Endothelial cell of umbilical vein (primary cell): ENCODE measurements around the gene RAX. TPM values are rescaled to one million over a fixed set of nuclear protein-coding genes. Genes with fewer than 3 reads are reported as not detected.

Source experiments
- BruUV-seq: library from RNA; stranded (reverse); fragments of 400-500 nt; replicated peaks from 2 replicates; lab custom pipeline; 2021; lab: Mats Ljungman, UMichigan
- CTCF ChIA-PET: fragments of 300-600, 350-600 bp; sonication (Branson Sonifier 250); formaldehyde crosslinking; loops from one replicate; lab custom pipeline; 2021; ENCODE audit warnings: antibody characterized with exemption, inconsistent platforms; lab: Charles Lee
- POLR2A ChIA-PET: fragments of 300-600, 350-600 bp; sonication (Branson Sonifier 250); formaldehyde crosslinking; loops from one replicate; lab custom pipeline; 2021; ENCODE audit warnings: antibody characterized with exemption, inconsistent platforms; lab: Charles Lee
- DNase-seq: peaks from one replicate; pipeline ENCODE4 v3.0.0-alpha.2; 2011; ENCODE audit warnings: low read depth, low spot score
- FAIRE-seq: peaks from 2 replicates; lab custom pipeline; 2011; peaks lifted over from hg19 to GRCh38; lab: Jason Lieb, UNC
- H2AFZ ChIP-seq: 2 replicates; pipeline ENCODE4 v1.6.0; 2012; ENCODE audit warnings: low read depth, low read length, control low read depth, inconsistent platforms
- H3K27ac ChIP-seq: 2 replicates; pipeline ENCODE4 v1.5.1; 2011; ENCODE audit warnings: low read depth, mild to moderate bottlenecking, control low read depth, low read length, moderate library complexity; ENCODE audit not compliant: insufficient read depth
- H3K27me3 ChIP-seq, 2 experiments: 2 replicates each; pipeline versions ENCODE4 v1.6.0 to v1.6.1; 2011; ENCODE audit warnings: low read length in 2 of 2, mixed read lengths in 1 of 2; ENCODE audit not compliant: control insufficient read depth in 2 of 2, insufficient read depth in 2 of 2
- H3K36me3 ChIP-seq, 2 experiments: 2 replicates in 1 of 2; 3 replicates in 1 of 2; pipeline ENCODE4 v1.5.1; 2011; ENCODE audit warnings: low read length in 2 of 2, mild to moderate bottlenecking in 1 of 2, moderate library complexity in 1 of 2; ENCODE audit not compliant: control insufficient read depth in 2 of 2, insufficient read depth in 2 of 2; ENCODE audit errors: extremely low read depth in 1 of 2
- H3K4me1 ChIP-seq: 3 replicates; pipeline ENCODE4 v1.5.1; 2011; ENCODE audit warnings: mild to moderate bottlenecking, low read length; ENCODE audit not compliant: control insufficient read depth, insufficient read depth; ENCODE audit errors: extremely low read depth
- H3K4me2 ChIP-seq: 2 replicates; pipeline ENCODE4 v1.6.1; 2011; ENCODE audit warnings: low read length, control low read depth, mixed read lengths; ENCODE audit not compliant: insufficient read depth
- H3K4me3 ChIP-seq, 3 experiments: fragments of 200-600 bp in 1 of 3; sonication (generic), shearing (Covaris generic) in 1 of 3; replicated peaks in 1 of 3; 2 replicates each; pipeline ENCODE4 v1.5.1; 2011 to 2016; ENCODE audit warnings: control low read depth in 3 of 3, low read length in 3 of 3, mild to moderate bottlenecking in 2 of 3, inconsistent platforms in 1 of 3, low read depth in 1 of 3, moderate library complexity in 1 of 3; ENCODE audit not compliant: insufficient read depth in 1 of 3
- H3K79me2 ChIP-seq: 2 replicates; pipeline ENCODE4 v1.6.0; 2012; ENCODE audit warnings: low read length, inconsistent platforms; ENCODE audit not compliant: control insufficient read depth, insufficient read depth
- H3K9ac ChIP-seq: replicated peaks from 2 replicates; pipeline ENCODE3; 2011; ENCODE audit warnings: low read length, control low read depth; ENCODE audit not compliant: insufficient read depth; ENCODE audit errors: extremely low read depth
- H3K9me1 ChIP-seq: replicated peaks from 3 replicates; pipeline ENCODE4 v1.6.0; 2011; ENCODE audit warnings: mild to moderate bottlenecking, low read length; ENCODE audit not compliant: control insufficient read depth, insufficient read depth; ENCODE audit errors: extremely low read depth
- H3K9me3 ChIP-seq: replicated peaks from 2 replicates; pipeline ENCODE4 v1.5.1; 2012; ENCODE audit warnings: low read length, inconsistent platforms; ENCODE audit not compliant: control insufficient read depth, insufficient read depth
- H4K20me1 ChIP-seq: replicated peaks from 2 replicates; pipeline ENCODE3; 2011; ENCODE audit warnings: mild to moderate bottlenecking, low read length; ENCODE audit not compliant: control insufficient read depth, insufficient read depth; ENCODE audit errors: extremely low read depth
- EZH2 ChIP-seq: IDR thresholded peaks from 2 replicates; pipeline ENCODE4 v1.6.1; 2012; ENCODE audit warnings: borderline replicate concordance, low read depth, mild to moderate bottlenecking, moderate library complexity, low read length, inconsistent platforms; ENCODE audit not compliant: severe bottlenecking
- GATA2 ChIP-seq: IDR thresholded peaks from 2 replicates; pipeline ENCODE4 v1.7.0; 2011; ENCODE audit warnings: low read depth, mild to moderate bottlenecking, moderate library complexity, mixed read lengths, low read length; ENCODE audit not compliant: insufficient read length, insufficient read depth
- JUN ChIP-seq: IDR thresholded peaks from 2 replicates; pipeline ENCODE4 v1.6.1; 2011; ENCODE audit warnings: borderline replicate concordance, low read depth; ENCODE audit not compliant: insufficient read length, insufficient read depth
- dilution Hi-C: fragments of 300-500 bp; cut with MboI; formaldehyde crosslinking; loops from one replicate; pipeline ENCODE4 v1.15.0; 2019; ENCODE audit warnings: low sequenced_read_pairs; ENCODE audit not compliant: extremely low pct_ligation_motif_present
- intact Hi-C: fragments of 100-400 bp; cut with micrococcal nuclease; formaldehyde crosslinking; loops from one replicate; pipeline ENCODE4 v1.10.0; 2022
- polyA plus RNA-seq, 4 experiments: library from polyadenylated mRNA; depleted of rRNA in 3 of 4; stranded (reverse) in 3 of 4; unstranded in 1 of 4; fragments of >200 nt; gene quantifications; 2 replicates each; pipeline versions ENCODE4 v1.2.1 to v1.2.3, GENCODE V29; 2011 to 2012; ENCODE audit warnings: missing spikeins in 1 of 4
- total RNA-seq: library from RNA; stranded (reverse); gene quantifications from 2 replicates; pipeline ENCODE4 v1.2.3, GENCODE V29; 2021

The RAX gene
- total and polyA plus RNA-seq, 2 donors (not counting 3 experiments of a cell fraction or from before 2014, with no cell fraction given), result not detected

DNA sequence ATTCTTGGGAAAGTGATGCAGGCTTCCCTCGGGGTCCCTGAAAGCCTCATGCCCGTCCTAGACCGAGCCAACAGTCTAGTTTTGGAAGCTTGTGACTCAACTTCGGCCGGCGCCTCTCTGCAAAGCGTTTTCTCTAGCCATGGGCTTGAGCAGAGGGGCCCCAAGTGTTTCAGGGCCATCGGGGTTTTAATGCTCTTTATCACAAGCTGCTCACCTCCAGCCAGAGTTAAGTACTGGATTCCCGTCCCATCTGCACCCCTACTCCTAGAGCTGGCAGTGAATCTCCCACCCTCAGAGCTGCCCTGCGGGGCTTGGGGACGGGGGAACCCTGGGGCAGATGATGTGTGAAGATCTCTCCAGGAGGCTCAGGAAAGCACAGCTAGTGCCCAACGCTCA is 7.3 kb downstream of the RAX start:
- no peak for TF ChIP-seq JUN
- peak; percentile 74 for TF ChIP-seq EZH2
- intact Hi-C loops (no loop called here), dilution Hi-C loops (no loop called here)
- CTCF ChIA-PET, result interaction anchor here (1.9 to 3.0 kb wide), 3 partner anchors 10 to 136 kb away, joined by 8 to 9 read pairs (median 9); no protein-coding TSS in a partner anchor
- no peak for FAIRE-seq
- POLR2A ChIA-PET, result no interaction called here
- Histone ChIP-seq H3K27ac (no peak overlapping the region), H3K9me1 (no peaks in the 10 kb centered on the region), H3K27me3 (peaks cover 74 to 79% of the 10 kb centered on the region in 2 experiments), H3K9me3 (no peaks in the 10 kb centered on the region), H3K79me2 (no peaks in the 10 kb centered on the region), H3K4me1 (no peaks in the 10 kb centered on the region), H3K9ac (no peak overlapping the region), H3K4me3 (no peak overlapping the region), H2AFZ (no peak overlapping the region), H4K20me1 (no peaks in the 10 kb centered on the region), H3K4me2 (no peak overlapping the region), H3K36me3 (no peaks in the 10 kb centered on the region)
- no peak for DNase-seq
- BruUV-seq, result no TSS peak

DNA sequence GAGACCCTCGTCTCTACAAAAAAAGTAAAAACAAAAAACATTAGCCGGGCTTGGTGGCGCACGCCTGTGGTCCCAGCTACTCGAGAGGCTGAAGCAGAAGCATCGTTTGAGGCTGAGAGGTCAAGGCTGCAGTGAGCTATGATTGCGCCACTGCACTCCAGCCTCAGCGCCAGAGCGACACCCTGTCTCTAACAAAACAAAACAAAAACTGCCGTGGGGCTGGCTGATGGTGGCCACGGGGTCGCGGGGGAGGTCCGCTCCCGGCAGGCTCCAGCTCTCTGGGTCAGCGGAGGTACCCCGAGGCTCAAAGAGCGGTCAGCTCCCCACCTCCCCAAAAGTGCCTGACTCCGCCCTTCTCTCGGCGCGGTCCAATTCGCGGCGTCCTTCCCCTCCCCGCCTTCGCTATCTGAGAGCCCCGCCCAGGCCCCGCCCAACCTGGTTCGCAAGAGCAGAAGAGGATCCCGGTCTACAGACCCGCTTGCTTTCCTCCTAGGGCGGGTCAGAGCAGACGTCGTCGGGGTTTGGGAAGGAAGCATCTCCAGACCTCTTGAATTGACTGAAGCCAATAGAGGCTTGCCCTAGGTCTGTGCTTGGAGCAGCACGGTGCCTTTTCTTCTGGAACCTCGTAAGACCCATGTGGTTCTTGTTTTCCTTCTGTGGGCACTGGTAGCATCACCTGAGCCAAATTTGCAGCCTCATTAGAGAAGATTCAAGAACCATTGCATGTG is 7.8 kb downstream of the RAX start:
- CTCF ChIA-PET, result interaction anchor here (1.9 to 3.0 kb wide), 3 partner anchors 10 to 137 kb away, joined by 8 to 9 read pairs (median 9); no protein-coding TSS in a partner anchor
- no peaks in the 10 kb centered on the region for H3K36me3 ChIP-seq
- intact Hi-C loops, result no loop called here
- no peak for FAIRE-seq
- no peak overlapping the region for H3K4me3 ChIP-seq
- H3K27ac ChIP-seq, result no peak overlapping the region
- dilution Hi-C loops, result no loop called here
- no peaks in the 10 kb centered on the region for H3K9me3 ChIP-seq
- TF ChIP-seq GATA2 (no peak), EZH2 (peak; percentile 38)
- no peak overlapping the region for H3K9ac ChIP-seq
- H3K9me1 ChIP-seq, result no peaks in the 10 kb centered on the region
- no peak overlapping the region for H3K4me2 ChIP-seq
- H3K27me3 ChIP-seq, result peaks cover 68 to 73% of the 10 kb centered on the region in 2 experiments
- no peak overlapping the region for H2AFZ ChIP-seq
- no TSS peak for BruUV-seq
- H3K4me1 ChIP-seq, result no peaks in the 10 kb centered on the region
- no peaks in the 10 kb centered on the region for H3K79me2 ChIP-seq
- DNase-seq, result no peak
- no peaks in the 10 kb centered on the region for H4K20me1 ChIP-seq
- POLR2A ChIA-PET, result no interaction called here
